IMR-90 (cell line): ENCODE results near the gene ADARB2. TPM values are rescaled to one million over a fixed set of nuclear protein-coding genes. Genes with fewer than 3 reads are reported as not detected.

Experiments
- ATAC-seq: fragments of 200-7000 bp; cut with Tn5 transposase; 2 replicates; pipeline ENCODE4 v1.9.1; 2020; ENCODE audit warnings: low read depth, mild to moderate bottlenecking, moderate library complexity
- BruUV-seq: library from RNA; stranded (reverse); fragments of 400-500 nt; replicated peaks from 2 replicates; lab custom pipeline; 2021; lab: Mats Ljungman, UMichigan
- CTCF ChIA-PET: fragments of 300-600 bp; formaldehyde crosslinking; extraction: SDS; loops from one replicate; lab custom pipeline; 2021; ENCODE audit warnings: antibody characterized with exemption; lab: Yijun Ruan, JAX
- POLR2A ChIA-PET: fragments of 300-600 bp; sonication (Branson Sonifier 250); formaldehyde crosslinking; loops from one replicate; lab custom pipeline; 2022; ENCODE audit warnings: antibody characterized with exemption; ENCODE audit not compliant: unreplicated experiment; lab: Charles Lee
- DNase-seq: peaks from one replicate; pipeline ENCODE4 v3.0.0; 2013
- H2AFZ ChIP-seq: replicated peaks from 2 replicates; pipeline ENCODE3; 2013; ENCODE audit warnings: low read length, mild to moderate bottlenecking; ENCODE audit not compliant: poor library complexity
- H2AK5ac ChIP-seq: 2 replicates; pipeline ENCODE4 v1.6.1; 2013; ENCODE audit warnings: low read depth, low read length, inconsistent platforms
- H2AK9ac ChIP-seq: replicated peaks from 2 replicates; pipeline ENCODE3; 2013; ENCODE audit warnings: mild to moderate bottlenecking, low read depth, low read length, moderate library complexity; ENCODE audit not compliant: poor library complexity
- H2BK120ac ChIP-seq: 2 replicates; pipeline ENCODE4 v1.6.1; 2013; ENCODE audit warnings: low read depth, low read length, inconsistent platforms
- H2BK15ac ChIP-seq: 3 replicates; pipeline ENCODE4 v1.6.1; 2013; ENCODE audit warnings: low read depth, low read length, inconsistent platforms
- H2BK20ac ChIP-seq: 2 replicates; pipeline ENCODE4 v1.6.1; 2013; ENCODE audit warnings: low read depth, mild to moderate bottlenecking, inconsistent platforms, low read length, moderate library complexity
- H2BK5ac ChIP-seq: 2 replicates; pipeline ENCODE4 v1.6.1; 2013; ENCODE audit warnings: mild to moderate bottlenecking, low read depth, low read length, inconsistent platforms; ENCODE audit not compliant: poor library complexity, severe bottlenecking
- H3K14ac ChIP-seq: replicated peaks from 2 replicates; pipeline ENCODE4 v1.6.1; 2013; ENCODE audit warnings: low read depth, low read length, inconsistent platforms
- H3K18ac ChIP-seq: 2 replicates; pipeline ENCODE4 v1.6.1; 2013; ENCODE audit warnings: low read depth, low read length, control low read depth
- H3K23ac ChIP-seq: 2 replicates; pipeline ENCODE4 v1.6.1; 2013; ENCODE audit warnings: low read depth, low read length, inconsistent platforms
- H3K27ac ChIP-seq: 2 replicates; pipeline ENCODE4 v1.5.1; 2013; ENCODE audit warnings: mild to moderate bottlenecking, control low read depth, low read length; ENCODE audit not compliant: insufficient read depth
- H3K27me3 ChIP-seq: 2 replicates; pipeline ENCODE4 v1.6.1; 2013; ENCODE audit warnings: low read length; ENCODE audit not compliant: control insufficient read depth, insufficient read depth
- H3K36me3 ChIP-seq: 2 replicates; pipeline ENCODE4 v1.6.1; 2013; ENCODE audit warnings: low read length, mixed read lengths; ENCODE audit not compliant: control insufficient read depth, insufficient read depth
- H3K4ac ChIP-seq: 2 replicates; pipeline ENCODE4 v1.6.1; 2013; ENCODE audit warnings: low read depth, low read length, inconsistent platforms
- H3K4me1 ChIP-seq: 2 replicates; pipeline ENCODE4 v1.6.1; 2013; ENCODE audit warnings: low read length, mixed read lengths; ENCODE audit not compliant: control insufficient read depth, insufficient read depth
- H3K4me2 ChIP-seq: 2 replicates; pipeline ENCODE4 v1.6.1; 2013; ENCODE audit warnings: low read depth, mild to moderate bottlenecking, control low read depth, low read length, moderate library complexity
- H3K4me3 ChIP-seq: 2 replicates; pipeline ENCODE4 v1.5.1; 2013; ENCODE audit warnings: low read depth, mild to moderate bottlenecking, control low read depth, low read length, moderate library complexity; ENCODE audit not compliant: insufficient read depth
- H3K56ac ChIP-seq: 2 replicates; pipeline ENCODE4 v1.6.1; 2013; ENCODE audit warnings: low read length, inconsistent platforms; ENCODE audit not compliant: insufficient read depth; ENCODE audit errors: extremely low read depth
- H3K79me1 ChIP-seq, 2 experiments: 2 replicates each; pipeline ENCODE4 v1.6.1; 2013; ENCODE audit warnings: low read length in 2 of 2, inconsistent platforms in 1 of 2, low read depth in 1 of 2
- H3K9ac ChIP-seq: 2 replicates; pipeline ENCODE4 v1.6.1; 2013; ENCODE audit warnings: low read depth, low read length, control low read depth
- H3K9me1 ChIP-seq: 2 replicates; pipeline ENCODE4 v1.6.1; 2013; ENCODE audit warnings: low read length, inconsistent platforms; ENCODE audit not compliant: insufficient read depth
- H3K9me3 ChIP-seq: 2 replicates; pipeline ENCODE4 v1.6.1; 2013; ENCODE audit warnings: low read length; ENCODE audit not compliant: control insufficient read depth, insufficient read depth
- H4K20me1 ChIP-seq: 2 replicates; pipeline ENCODE4 v1.6.1; 2013; ENCODE audit warnings: low read length, inconsistent platforms; ENCODE audit not compliant: insufficient read depth
- H4K5ac ChIP-seq: 2 replicates; pipeline ENCODE4 v1.6.1; 2013; ENCODE audit warnings: mild to moderate bottlenecking, low read depth, low read length, control low read depth
- H4K8ac ChIP-seq, 2 experiments: 2 replicates each; pipeline ENCODE4 v1.6.1; 2013; ENCODE audit warnings: low read depth in 2 of 2, low read length in 2 of 2, control low read depth in 1 of 2, inconsistent platforms in 1 of 2
- H4K91ac ChIP-seq: 2 replicates; pipeline ENCODE4 v1.6.1; 2013; ENCODE audit warnings: low read depth, low read length, inconsistent platforms; ENCODE audit not compliant: insufficient read depth
- BHLHE40 ChIP-seq: fragments of 150-350 bp; IDR thresholded peaks from 2 replicates; pipeline ENCODE4 v1.6.1; 2016; ENCODE audit warnings: mild to moderate bottlenecking, low read depth, low read length
- CEBPB ChIP-seq: IDR thresholded peaks from 2 replicates; pipeline ENCODE4 v1.6.1; 2012; ENCODE audit warnings: low read depth, low read length, improper control_type of control experiment
- CHD1 ChIP-seq: IDR thresholded peaks from 2 replicates; pipeline ENCODE4 v1.6.1; 2012; ENCODE audit warnings: low read depth, low read length, improper control_type of control experiment
- ELK1 ChIP-seq: fragments of 150-350 bp; IDR thresholded peaks from 2 replicates; pipeline ENCODE4 v1.6.1; 2016; ENCODE audit warnings: low read depth, mild to moderate bottlenecking, low read length, moderate library complexity, borderline replicate concordance
- FOS ChIP-seq: fragments of 150-350 bp; IDR thresholded peaks from 2 replicates; pipeline ENCODE4 v1.6.1; 2016; ENCODE audit warnings: low read depth, low read length
- MAFK ChIP-seq: IDR thresholded peaks from 2 replicates; pipeline ENCODE4 v1.6.1; 2012; ENCODE audit warnings: low read depth, low read length, improper control_type of control experiment
- MAZ ChIP-seq: IDR thresholded peaks from 2 replicates; pipeline ENCODE4 v1.6.1; 2012; ENCODE audit warnings: low read depth, mild to moderate bottlenecking, low read length, improper control_type of control experiment, moderate library complexity, borderline replicate concordance
- MXI1 ChIP-seq: IDR thresholded peaks from 2 replicates; pipeline ENCODE4 v1.6.1; 2012; ENCODE audit warnings: low read depth, mild to moderate bottlenecking, low read length, moderate library complexity, borderline replicate concordance
- NFE2L2 ChIP-seq: fragments of 150-350 bp; IDR thresholded peaks from 2 replicates; pipeline ENCODE4 v1.6.1; 2016; ENCODE audit warnings: low read depth, mild to moderate bottlenecking, low read length
- POLR2A ChIP-seq: IDR thresholded peaks from 2 replicates; pipeline ENCODE4 v1.6.1; 2012; ENCODE audit warnings: mild to moderate bottlenecking, low read depth, low read length
- RAD21 ChIP-seq: IDR thresholded peaks from 2 replicates; pipeline ENCODE4 v1.6.1; 2012; ENCODE audit warnings: low read length, improper control_type of control experiment
- RCOR1 ChIP-seq: IDR thresholded peaks from 2 replicates; pipeline ENCODE4 v1.6.1; 2012; ENCODE audit warnings: mild to moderate bottlenecking, low read length, improper control_type of control experiment; ENCODE audit not compliant: insufficient replicate concordance
- SMC3 ChIP-seq: fragments of 150-350 bp; IDR thresholded peaks from 2 replicates; pipeline ENCODE4 v1.6.1; 2016; ENCODE audit warnings: low read depth, mild to moderate bottlenecking, antibody characterized with exemption, low read length, moderate library complexity
- USF2 ChIP-seq: fragments of 150-350 bp; IDR thresholded peaks from 2 replicates; pipeline ENCODE4 v1.6.1; 2017; ENCODE audit warnings: mild to moderate bottlenecking, antibody characterized with exemption, low read length, low read depth
- WGBS, 2 experiments: methylation state at CpG; one replicate each; pipeline versions ENCODE4 v1.1.5 to v1.1.7; 2013; ENCODE audit warnings: missing lambda C conversion rate in 2 of 2; ENCODE audit not compliant: insufficient read length in 1 of 2; ENCODE audit errors: extremely low coverage in 2 of 2; 5-methylcytosine and 5-hydroxymethylcytosine counted together
- dilution Hi-C: fragments of 300-500 bp; cut with HindIII; formaldehyde crosslinking; loops from one replicate; pipeline ENCODE4 v1.14.3; 2018; ENCODE audit warnings: low sequenced_read_pairs; ENCODE audit not compliant: unreplicated experiment
- in situ Hi-C: fragments of 300-500 bp; cut with MboI; formaldehyde crosslinking; loops from 3 replicates; pipeline ENCODE4 v1.14.3; 2019; ENCODE audit warnings: low sequenced_read_pairs, inconsistent platforms, mixed read lengths
- intact Hi-C: fragments of 100-400 bp; cut with micrococcal nuclease; formaldehyde crosslinking; loops from 2 replicates; pipeline ENCODE4 v1.10.0; 2022
- polyA plus RNA-seq, 3 experiments: library from polyadenylated mRNA; depleted of rRNA; stranded (reverse); fragments of >200 nt; gene quantifications; 2 replicates each; pipeline ENCODE4 v1.2.3, GENCODE V29; 2012; ENCODE audit warnings: low replicate concordance in 1 of 3
- total RNA-seq: library from RNA; depleted of rRNA; stranded (reverse); fragments of >200 nt; gene quantifications from 2 replicates; pipeline ENCODE4 v1.2.3, GENCODE V29; 2012
- TF ChIP-seq, protein P1 (sequence below): conservative IDR thresholded peaks from 2 replicates; pipeline ENCODE4 v1.5.1; 2012; ENCODE audit warnings: mild to moderate bottlenecking, low read depth, low read length, improper control_type of control experiment

ADARB2 gene
- total and polyA plus RNA-seq, 2 of the 4 experiments (the other 2 are of a cell fraction) = not detected

- ChIA-PET POLR2A (no interaction called here), CTCF (no interaction called here)
- H3K9ac ChIP-seq = no peak overlapping the region
- dilution Hi-C loops (no loop called here), in situ Hi-C loops (no loop called here), intact Hi-C loops (no loop called here)
- no peaks in the 10 kb centered on the region for H3K4me1 ChIP-seq
- 35% methylated on average over 4 of the region's 16 CpGs; no CpG with 5 or more reads in 1 of the 2 experiments for WGBS, 2 experiments
- no TSS peak for BruUV-seq
- H2BK5ac ChIP-seq = no peak overlapping the region
- H3K27me3 ChIP-seq = no peaks in the 10 kb centered on the region
- H3K9me1 ChIP-seq = no peaks in the 10 kb centered on the region
- H2BK20ac ChIP-seq = no peak overlapping the region
- no peak overlapping the region for H3K23ac ChIP-seq
- H3K4ac ChIP-seq = no peak overlapping the region
- DNase-seq = no peak
- no peak overlapping the region for H2BK120ac ChIP-seq
- no peak overlapping the region for H3K18ac ChIP-seq
- H4K5ac ChIP-seq = no peak overlapping the region
- H2AFZ ChIP-seq = no peak overlapping the region
- H3K79me1 ChIP-seq = no peaks in the 10 kb centered on the region
- TF ChIP-seq RCOR1 (no peak), FOS (no peak), RAD21 (no peak), BHLHE40 (no peak), MAZ (no peak), CHD1 (no peak), USF2 (no peak), MXI1 (no peak), CEBPB (no peak), MAFK (no peak), ELK1 (no peak), POLR2A (no peak), NFE2L2 (no peak), SMC3 (no peak)
- TF ChIP-seq, protein P1, sequence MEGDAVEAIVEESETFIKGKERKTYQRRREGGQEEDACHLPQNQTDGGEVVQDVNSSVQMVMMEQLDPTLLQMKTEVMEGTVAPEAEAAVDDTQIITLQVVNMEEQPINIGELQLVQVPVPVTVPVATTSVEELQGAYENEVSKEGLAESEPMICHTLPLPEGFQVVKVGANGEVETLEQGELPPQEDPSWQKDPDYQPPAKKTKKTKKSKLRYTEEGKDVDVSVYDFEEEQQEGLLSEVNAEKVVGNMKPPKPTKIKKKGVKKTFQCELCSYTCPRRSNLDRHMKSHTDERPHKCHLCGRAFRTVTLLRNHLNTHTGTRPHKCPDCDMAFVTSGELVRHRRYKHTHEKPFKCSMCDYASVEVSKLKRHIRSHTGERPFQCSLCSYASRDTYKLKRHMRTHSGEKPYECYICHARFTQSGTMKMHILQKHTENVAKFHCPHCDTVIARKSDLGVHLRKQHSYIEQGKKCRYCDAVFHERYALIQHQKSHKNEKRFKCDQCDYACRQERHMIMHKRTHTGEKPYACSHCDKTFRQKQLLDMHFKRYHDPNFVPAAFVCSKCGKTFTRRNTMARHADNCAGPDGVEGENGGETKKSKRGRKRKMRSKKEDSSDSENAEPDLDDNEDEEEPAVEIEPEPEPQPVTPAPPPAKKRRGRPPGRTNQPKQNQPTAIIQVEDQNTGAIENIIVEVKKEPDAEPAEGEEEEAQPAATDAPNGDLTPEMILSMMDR = no peak
- no peak overlapping the region for H3K27ac ChIP-seq
- no peaks in the 10 kb centered on the region for H4K20me1 ChIP-seq
- H3K14ac ChIP-seq = no peak overlapping the region
- no peak overlapping the region for H2BK15ac ChIP-seq
- no peak overlapping the region for H3K56ac ChIP-seq
- H4K8ac ChIP-seq = no peak overlapping the region
- H3K36me3 ChIP-seq = no peaks in the 10 kb centered on the region
- H3K4me2 ChIP-seq = no peak overlapping the region
- no peak overlapping the region for H2AK5ac ChIP-seq
- H3K4me3 ChIP-seq = no peak overlapping the region
- peaks cover 37% of the 10 kb centered on the region for H3K9me3 ChIP-seq
- no peak overlapping the region for H2AK9ac ChIP-seq
- H4K91ac ChIP-seq = no peak overlapping the region
- no peak for ATAC-seq
Observed at GRCh38 chr10:1560535-1561192, 176.7 kb downstream of the ADARB2 start.
